ENCODE measurements around the gene ARRDC4. TPM values are rescaled to one million over a fixed set of nuclear protein-coding genes. Genes with fewer than 3 reads are reported as not detected.

Gene ARRDC4
- total and polyA plus RNA-seq, 7 donors, result 13.1 to 32.6 (median 25.2) TPM

DNA sequence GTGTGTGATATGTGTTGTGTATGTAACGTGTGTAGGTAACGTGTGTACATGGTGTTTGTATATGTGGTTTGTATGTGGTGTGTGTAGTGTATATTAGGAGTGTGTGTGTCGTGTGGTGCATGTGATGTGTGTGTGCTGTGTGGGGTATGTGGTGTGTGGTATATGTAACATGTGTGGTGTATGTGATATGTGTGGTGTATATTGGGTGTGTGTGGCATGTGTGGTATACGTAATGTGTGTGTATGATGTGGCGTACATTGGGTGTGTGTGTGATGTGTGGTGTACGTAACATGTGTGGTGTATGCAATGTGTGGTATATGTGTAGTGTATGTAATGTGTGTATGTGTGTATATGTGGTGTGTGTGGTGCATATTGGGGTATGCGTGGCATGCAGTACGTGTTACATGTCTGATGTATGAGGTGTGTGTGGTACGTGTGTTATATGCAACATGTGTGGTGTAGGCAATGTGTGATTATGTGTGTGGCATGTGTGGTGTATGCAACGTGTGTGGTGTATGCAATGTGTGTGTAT is 41.2 kb downstream of the ARRDC4 start:
- H3K27me3 ChIP-seq (ENCODE audit: insufficient read depth in 3 of 3, low read length in 2 of 3), result no peaks in the 10 kb centered on the region
- WGBS, 3 donors, result 97 to 99% (median 98%) methylated on average over 10 of the region's 10 CpGs
- ATAC-seq, result no peak
- H3K36me3 ChIP-seq (ENCODE audit: insufficient read depth in 1 of 2, low read depth in 1 of 2), result no peaks in the 10 kb centered on the region
- no peaks in the 10 kb centered on the region for H3K9me3 ChIP-seq
- intact Hi-C loops (cut with DNase I), result no loop called here
- TF ChIP-seq, protein P1, sequence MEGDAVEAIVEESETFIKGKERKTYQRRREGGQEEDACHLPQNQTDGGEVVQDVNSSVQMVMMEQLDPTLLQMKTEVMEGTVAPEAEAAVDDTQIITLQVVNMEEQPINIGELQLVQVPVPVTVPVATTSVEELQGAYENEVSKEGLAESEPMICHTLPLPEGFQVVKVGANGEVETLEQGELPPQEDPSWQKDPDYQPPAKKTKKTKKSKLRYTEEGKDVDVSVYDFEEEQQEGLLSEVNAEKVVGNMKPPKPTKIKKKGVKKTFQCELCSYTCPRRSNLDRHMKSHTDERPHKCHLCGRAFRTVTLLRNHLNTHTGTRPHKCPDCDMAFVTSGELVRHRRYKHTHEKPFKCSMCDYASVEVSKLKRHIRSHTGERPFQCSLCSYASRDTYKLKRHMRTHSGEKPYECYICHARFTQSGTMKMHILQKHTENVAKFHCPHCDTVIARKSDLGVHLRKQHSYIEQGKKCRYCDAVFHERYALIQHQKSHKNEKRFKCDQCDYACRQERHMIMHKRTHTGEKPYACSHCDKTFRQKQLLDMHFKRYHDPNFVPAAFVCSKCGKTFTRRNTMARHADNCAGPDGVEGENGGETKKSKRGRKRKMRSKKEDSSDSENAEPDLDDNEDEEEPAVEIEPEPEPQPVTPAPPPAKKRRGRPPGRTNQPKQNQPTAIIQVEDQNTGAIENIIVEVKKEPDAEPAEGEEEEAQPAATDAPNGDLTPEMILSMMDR (IDR thresholded peaks at IDR 0.05), result no peak
- no peak overlapping the region for H3K27ac ChIP-seq
- H3K4me3 ChIP-seq, result no peak overlapping the region
- DNase-seq, result no peak
- no peaks in the 10 kb centered on the region for H3K4me1 ChIP-seq

DNA sequence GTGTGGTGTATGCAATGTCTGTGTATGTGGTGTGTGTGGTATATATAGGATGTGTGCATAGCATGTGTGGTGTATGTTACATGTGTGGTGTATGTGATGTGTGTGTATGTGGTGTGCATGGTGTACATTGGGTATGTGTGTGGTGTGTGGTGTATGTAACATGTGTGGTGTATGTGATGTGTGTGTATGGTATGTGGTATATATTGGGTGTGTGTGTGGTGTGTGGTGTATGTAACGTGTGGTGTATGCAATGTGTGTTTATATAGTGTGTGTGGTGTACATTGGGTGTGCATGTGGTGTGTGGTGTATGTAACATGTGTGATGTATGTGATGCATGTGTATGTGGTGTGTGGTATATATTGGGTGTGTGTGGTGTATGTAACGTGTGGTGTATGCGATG is 41.9 kb downstream of the ARRDC4 start:
- WGBS, 3 donors, result 94 to 97% (median 96%) methylated on average over 3 of the region's 3 CpGs
- DNase-seq (no peak), ATAC-seq (no peak)
- no peaks in the 10 kb centered on the region for H3K4me1 ChIP-seq
- H3K4me3 ChIP-seq, result no peak overlapping the region
- H3K9me3 ChIP-seq, result no peaks in the 10 kb centered on the region
- intact Hi-C loops (cut with DNase I), result no loop called here
- H3K27ac ChIP-seq, result no peak overlapping the region
- TF ChIP-seq, protein P1 (IDR thresholded peaks at IDR 0.05), result no peak
- H3K27me3 ChIP-seq (ENCODE audit: insufficient read depth in 3 of 3, low read length in 2 of 3), result no peaks in the 10 kb centered on the region
- H3K36me3 ChIP-seq (ENCODE audit: insufficient read depth in 1 of 2, low read depth in 1 of 2), result no peaks in the 10 kb centered on the region

DNA sequence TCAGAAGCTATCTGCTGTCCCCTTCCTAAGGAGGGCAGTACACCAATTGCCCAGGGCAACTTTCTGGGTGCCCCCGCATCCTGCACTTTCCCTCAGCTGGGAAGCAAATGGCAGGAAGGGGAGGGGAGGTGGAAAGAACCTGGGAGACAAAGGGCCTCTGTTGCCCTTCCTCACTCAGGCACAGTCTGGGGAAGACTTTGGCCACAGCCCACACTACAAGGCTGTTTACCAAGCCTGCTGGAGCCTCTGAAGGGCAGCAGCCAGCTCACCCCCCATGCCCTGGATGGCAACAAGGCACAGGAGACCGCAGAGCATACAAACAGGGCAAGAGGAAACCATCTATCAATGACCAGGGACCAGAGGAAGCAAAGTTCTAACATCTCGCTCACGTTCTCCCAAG is 42.4 kb downstream of the ARRDC4 start:
- Histone ChIP-seq H3K4me1 (no peaks in the 10 kb centered on the region), H3K9me3 (no peaks in the 10 kb centered on the region), H3K27me3 (ENCODE audit: insufficient read depth in 3 of 3, low read length in 2 of 3) (no peaks in the 10 kb centered on the region), H3K4me3 (no peak overlapping the region), H3K36me3 (ENCODE audit: insufficient read depth in 1 of 2, low read depth in 1 of 2) (no peaks in the 10 kb centered on the region), H3K27ac (no peak overlapping the region)
- WGBS, 3 donors, result 81 to 85% (median 82%) methylated on average over 4 of the region's 4 CpGs
- DNase-seq (no peak), ATAC-seq (no peak)
- intact Hi-C loops (cut with DNase I), result no loop called here
- TF ChIP-seq, protein P1 (IDR thresholded peaks at IDR 0.05), result no peak

DNA sequence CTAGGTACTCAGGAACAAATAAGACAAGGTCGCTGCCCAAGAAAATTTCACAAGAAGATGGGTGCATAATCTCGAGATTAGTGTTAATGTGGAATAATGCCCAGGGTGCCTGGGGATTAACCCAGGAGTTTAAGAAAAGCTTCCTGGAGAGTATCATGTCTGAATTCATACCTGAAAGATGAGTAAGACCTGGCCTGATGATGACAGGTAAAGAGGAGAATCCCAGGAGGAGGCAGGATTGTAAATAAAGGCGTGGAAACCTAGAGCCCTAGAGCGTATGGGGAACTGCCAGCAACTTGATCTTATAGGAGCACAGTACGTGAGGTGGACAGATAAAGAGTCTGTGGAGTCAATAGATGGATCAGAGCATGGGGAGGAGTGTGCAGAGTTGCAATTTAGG is 43.0 kb downstream of the ARRDC4 start:
- H3K27ac ChIP-seq, result no peak overlapping the region
- ATAC-seq, result no peak
- no peak overlapping the region for H3K4me3 ChIP-seq
- no peak for DNase-seq
- H3K27me3 ChIP-seq (ENCODE audit: insufficient read depth in 3 of 3, low read length in 2 of 3), result no peaks in the 10 kb centered on the region
- 76 to 83% (median 77%) methylated on average over 5 of the region's 5 CpGs for WGBS, 3 donors
- intact Hi-C loops (cut with DNase I), result no loop called here
- H3K4me1 ChIP-seq, result no peaks in the 10 kb centered on the region
- no peaks in the 10 kb centered on the region for H3K9me3 ChIP-seq
- H3K36me3 ChIP-seq (ENCODE audit: insufficient read depth in 1 of 2, low read depth in 1 of 2), result no peaks in the 10 kb centered on the region
- TF ChIP-seq, protein P1 (IDR thresholded peaks at IDR 0.05), result no peak

DNA sequence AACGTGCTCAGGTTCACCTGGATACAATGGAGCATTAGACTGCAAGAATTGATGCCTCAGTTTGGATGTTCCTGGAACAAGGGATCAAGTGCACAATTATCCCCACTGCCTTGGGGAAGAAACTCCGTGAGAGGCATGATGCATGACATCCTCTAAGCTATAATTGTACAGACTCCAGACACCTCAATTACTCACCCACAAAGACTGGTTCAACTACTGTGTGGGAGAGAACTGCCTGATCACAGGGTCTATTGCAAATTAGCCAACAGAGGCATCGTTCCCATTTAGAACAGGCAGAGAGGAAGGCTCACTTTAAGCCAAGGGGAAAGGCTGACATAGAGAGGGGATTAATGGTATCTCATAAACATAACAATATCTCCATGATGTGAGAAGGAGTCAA is 43.5 kb downstream of the ARRDC4 start:
- Histone ChIP-seq H3K4me3 (no peak overlapping the region), H3K4me1 (no peaks in the 10 kb centered on the region), H3K27ac (no peak overlapping the region), H3K36me3 (ENCODE audit: insufficient read depth in 1 of 2, low read depth in 1 of 2) (no peaks in the 10 kb centered on the region), H3K9me3 (no peaks in the 10 kb centered on the region), H3K27me3 (ENCODE audit: insufficient read depth in 3 of 3, low read length in 2 of 3) (no peaks in the 10 kb centered on the region)
- ATAC-seq, result no peak
- TF ChIP-seq, protein P1 (IDR thresholded peaks at IDR 0.05), result no peak
- intact Hi-C loops (cut with DNase I), result no loop called here
- WGBS, 3 donors, result 48 to 60% (median 53%) methylated on average over 3 of the region's 3 CpGs
- DNase-seq, result no peak
